Neural cell (in vitro differentiated cells): ENCODE results near the gene STAC.

ENCODE experiments used
- EP300 ChIP-seq: fragments of 450-650 bp; conservative IDR thresholded peaks from 2 replicates; pipeline ENCODE4 v1.6.1; 2014; ENCODE audit warnings: antibody characterized with exemption, mild to moderate bottlenecking, moderate library complexity; ENCODE audit not compliant: poor library complexity, severe bottlenecking
- EZH2 ChIP-seq: fragments of 200-600, 300-800 bp; shearing (Covaris generic), sonication (generic); IDR thresholded peaks from 2 replicates; pipeline ENCODE4 v1.6.1; 2014; ENCODE audit warnings: antibody characterized with exemption, low read length, borderline replicate concordance, mild to moderate bottlenecking; ENCODE audit not compliant: insufficient read depth, poor library complexity, severe bottlenecking
- POLR2AphosphoS5 ChIP-seq: IDR thresholded peaks from 2 replicates; pipeline ENCODE4 v1.6.1; 2012
- RAD21 ChIP-seq: fragments of 450-650 bp; conservative IDR thresholded peaks from 2 replicates; pipeline ENCODE4 v1.6.1; 2014; ENCODE audit warnings: antibody characterized with exemption, mild to moderate bottlenecking, moderate library complexity
- REST ChIP-seq: IDR thresholded peaks from 2 replicates; pipeline ENCODE4 v1.6.1; 2012; ENCODE audit warnings: borderline replicate concordance
- SMC3 ChIP-seq: fragments of 450-650 bp; conservative IDR thresholded peaks from 2 replicates; pipeline ENCODE4 v1.6.1; 2014; ENCODE audit warnings: antibody characterized with exemption, mild to moderate bottlenecking, moderate library complexity; ENCODE audit not compliant: poor library complexity
- TAF1 ChIP-seq: IDR thresholded peaks from 2 replicates; pipeline ENCODE4 v1.6.1; 2012; ENCODE audit warnings: low read depth
- TF ChIP-seq, protein P1 (sequence below): fragments of 450-650 bp; IDR thresholded peaks from 2 replicates; pipeline ENCODE4 v1.5.1; 2014; ENCODE audit warnings: antibody characterized with exemption, mild to moderate bottlenecking, moderate library complexity; ENCODE audit not compliant: poor library complexity, severe bottlenecking

DNA sequence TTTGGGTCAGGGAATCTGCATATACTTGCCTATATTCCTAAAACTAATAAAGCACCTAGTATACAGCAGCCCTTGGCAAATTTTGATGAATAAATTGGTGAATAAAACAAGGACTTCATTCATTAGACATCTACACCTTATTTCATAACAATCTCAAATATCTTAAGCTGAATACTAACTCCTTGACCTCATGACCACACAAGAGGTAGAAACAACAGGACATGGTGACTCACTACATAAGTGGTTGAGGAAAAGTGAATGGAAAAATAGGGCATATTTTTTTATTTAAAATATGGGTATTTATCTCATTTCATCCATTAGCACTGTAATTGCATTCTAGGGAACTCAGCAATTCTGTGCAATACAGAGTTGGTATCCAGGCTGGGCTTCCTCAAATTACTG is 7.8 kb upstream of the STAC start:
- TF ChIP-seq, protein P1, sequence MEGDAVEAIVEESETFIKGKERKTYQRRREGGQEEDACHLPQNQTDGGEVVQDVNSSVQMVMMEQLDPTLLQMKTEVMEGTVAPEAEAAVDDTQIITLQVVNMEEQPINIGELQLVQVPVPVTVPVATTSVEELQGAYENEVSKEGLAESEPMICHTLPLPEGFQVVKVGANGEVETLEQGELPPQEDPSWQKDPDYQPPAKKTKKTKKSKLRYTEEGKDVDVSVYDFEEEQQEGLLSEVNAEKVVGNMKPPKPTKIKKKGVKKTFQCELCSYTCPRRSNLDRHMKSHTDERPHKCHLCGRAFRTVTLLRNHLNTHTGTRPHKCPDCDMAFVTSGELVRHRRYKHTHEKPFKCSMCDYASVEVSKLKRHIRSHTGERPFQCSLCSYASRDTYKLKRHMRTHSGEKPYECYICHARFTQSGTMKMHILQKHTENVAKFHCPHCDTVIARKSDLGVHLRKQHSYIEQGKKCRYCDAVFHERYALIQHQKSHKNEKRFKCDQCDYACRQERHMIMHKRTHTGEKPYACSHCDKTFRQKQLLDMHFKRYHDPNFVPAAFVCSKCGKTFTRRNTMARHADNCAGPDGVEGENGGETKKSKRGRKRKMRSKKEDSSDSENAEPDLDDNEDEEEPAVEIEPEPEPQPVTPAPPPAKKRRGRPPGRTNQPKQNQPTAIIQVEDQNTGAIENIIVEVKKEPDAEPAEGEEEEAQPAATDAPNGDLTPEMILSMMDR = no peak
- TF ChIP-seq EZH2 (no peak), REST (no peak), TAF1 (no peak), POLR2AphosphoS5 (no peak), EP300 (no peak), SMC3 (no peak), RAD21 (no peak)
